HG03108 (cell line): Measurements from ENCODE around the gene SRD5A3.

ENCODE experiments used
- ATAC-seq: cut with Tn5 transposase; IDR thresholded peaks from one replicate; pipeline ENCODE4 v1.9.1; 2021; ENCODE audit warnings: moderate library complexity; ENCODE audit not compliant: unreplicated experiment

Gene SRD5A3

DNA sequence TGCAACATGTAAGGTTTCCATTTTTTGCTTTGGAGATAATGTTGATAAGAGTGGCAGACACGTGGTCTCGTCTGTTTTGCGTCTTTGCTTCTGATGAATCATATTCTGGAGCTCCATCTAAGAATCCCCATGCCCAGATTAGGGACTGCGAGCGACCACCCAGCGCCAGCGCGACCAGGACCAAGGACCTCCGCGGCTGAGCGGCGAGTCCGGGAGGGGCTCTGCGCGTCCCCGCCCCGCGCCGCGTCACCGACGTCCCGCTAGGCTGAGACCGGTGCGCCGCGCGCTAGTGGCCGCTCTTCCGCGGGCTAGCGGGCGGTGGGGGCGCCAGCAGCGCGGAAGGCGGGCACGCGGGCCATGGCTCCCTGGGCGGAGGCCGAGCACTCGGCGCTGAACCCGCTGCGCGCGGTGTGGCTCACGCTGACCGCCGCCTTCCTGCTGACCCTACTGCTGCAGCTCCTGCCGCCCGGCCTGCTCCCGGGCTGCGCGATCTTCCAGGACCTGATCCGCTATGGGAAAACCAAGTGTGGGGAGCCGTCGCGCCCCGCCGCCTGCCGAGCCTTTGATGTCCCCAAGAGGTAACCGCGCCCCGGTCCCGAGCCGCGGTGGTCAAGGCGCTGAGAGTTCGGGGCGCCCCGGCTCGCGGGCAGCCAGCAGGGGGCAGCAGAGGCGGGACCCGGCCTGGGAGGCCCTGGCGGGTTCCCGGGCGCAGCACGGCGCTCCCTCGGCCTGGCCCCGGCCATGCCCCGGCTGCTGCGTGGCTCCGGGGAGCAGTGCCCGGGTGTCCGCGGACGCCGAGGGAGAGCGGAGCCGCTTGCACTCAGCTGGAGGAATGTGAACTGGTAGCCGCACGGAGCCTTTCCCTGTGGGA, at the start of gene SRD5A3:
Gene SRD5A3 (plus strand): TSS at position 263 of the 871 bp plus-strand sequence. CDS start 95 bp downstream, at position 358.
- ATAC-seq, result peak; percentile 96

DNA sequence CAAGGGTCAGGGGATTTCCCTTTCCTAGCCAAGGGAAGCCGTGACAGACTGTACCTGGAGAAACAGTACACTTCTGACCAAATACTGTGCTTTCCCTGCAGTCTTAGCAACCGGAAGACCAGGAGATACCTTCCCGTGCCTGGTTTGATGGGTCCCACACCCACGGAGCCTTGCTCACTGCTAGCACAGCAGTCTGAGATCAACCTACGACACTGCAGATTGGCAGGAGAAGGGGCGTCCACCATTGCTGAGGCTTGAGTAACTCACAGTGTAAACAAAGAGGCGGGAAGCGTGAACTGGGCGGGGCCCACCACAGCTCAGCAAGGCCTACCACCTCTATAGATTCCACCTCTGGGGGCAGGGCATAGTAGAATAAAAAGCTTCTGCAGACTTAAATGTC, 48.7 kb upstream of the SRD5A3 start:
- ATAC-seq, result no peak

- ATAC-seq, result no peak
Measured at GRCh38 chr4:55303760-55304165, 42.3 kb upstream of the SRD5A3 start.

GRCh38 chr4:55304303-55304702, 41.7 kb upstream of the SRD5A3 start:
- ATAC-seq, result no peak

DNA sequence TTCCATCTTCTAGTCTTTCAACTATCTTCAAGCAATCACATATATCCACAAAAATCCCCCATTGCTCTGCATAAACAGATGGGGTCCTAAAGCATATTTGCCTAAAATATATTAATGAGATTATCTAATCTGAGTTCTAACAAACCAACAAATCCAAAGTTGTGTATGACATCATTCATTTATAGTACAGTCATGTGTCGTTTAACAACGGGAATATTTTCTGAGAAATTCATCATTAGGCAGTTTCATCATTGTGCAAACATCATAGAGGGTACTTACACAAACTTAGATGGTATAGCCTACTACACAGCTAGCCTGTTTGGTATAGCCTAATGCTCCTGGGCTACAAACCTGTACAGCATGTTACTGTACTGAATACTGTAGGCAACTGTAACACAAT, 38.0 kb upstream of the SRD5A3 start:
- no peak for ATAC-seq

DNA sequence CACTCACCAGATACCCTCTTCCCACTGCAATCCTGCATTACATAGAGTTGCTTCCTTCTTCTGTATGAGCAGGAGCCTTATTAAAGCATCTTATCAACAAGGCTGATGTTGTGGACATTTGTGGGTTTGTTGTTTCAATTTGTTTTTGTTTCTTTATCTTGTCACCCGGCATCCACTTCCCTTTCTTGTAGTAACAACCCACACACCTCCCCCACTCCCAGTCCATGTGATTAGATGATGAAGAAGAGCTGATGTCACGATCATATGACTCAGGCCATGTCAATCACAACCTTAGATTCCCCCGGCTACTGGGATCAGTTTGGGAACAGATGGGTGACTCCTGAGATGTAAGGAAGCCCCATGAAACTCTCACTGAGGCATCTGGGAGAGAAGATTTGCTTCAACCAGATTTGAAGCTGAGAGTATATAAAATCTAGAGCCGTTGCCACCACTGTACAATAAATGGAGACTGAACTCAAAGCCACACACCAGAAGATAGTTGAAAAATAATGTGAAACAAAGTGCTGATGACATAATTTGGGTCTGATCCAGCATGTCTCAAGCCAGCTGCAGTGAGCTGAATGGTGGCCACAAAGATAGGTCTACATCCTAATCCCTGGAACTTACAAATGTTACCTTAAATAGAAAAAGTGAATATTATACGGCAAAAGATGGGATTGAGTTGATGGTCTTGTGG, 34.1 kb upstream of the SRD5A3 start:
- ATAC-seq, result no peak

DNA sequence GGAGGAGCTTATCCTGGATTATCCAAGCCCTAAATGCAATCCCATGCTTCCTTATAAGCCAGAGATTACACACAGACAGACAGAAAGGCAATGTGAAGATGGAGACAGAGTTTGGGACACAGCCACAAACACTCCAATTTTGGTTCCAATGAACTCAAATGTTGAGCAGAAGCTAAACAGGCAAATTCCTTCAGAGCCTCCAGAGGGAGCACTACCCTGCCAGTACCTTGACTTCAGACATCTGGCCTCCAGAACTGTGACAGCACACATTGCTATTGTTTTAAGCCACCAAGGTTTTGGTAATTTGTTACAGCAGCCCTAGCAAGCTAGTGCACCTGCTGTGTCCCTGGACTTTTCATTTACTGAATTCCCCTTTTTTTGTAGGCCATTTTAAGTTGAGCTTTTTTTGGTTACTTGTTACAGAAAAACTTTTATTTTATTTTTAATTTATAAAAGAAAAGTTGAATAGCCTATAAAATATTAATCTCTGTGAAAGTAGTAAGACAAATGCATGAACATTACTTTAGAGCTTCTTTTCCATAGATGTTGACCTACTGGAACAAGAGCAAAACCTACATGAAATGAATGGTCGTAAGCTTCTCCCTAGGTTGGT, 33.4 kb upstream of the SRD5A3 start:
- ATAC-seq, result no peak

DNA sequence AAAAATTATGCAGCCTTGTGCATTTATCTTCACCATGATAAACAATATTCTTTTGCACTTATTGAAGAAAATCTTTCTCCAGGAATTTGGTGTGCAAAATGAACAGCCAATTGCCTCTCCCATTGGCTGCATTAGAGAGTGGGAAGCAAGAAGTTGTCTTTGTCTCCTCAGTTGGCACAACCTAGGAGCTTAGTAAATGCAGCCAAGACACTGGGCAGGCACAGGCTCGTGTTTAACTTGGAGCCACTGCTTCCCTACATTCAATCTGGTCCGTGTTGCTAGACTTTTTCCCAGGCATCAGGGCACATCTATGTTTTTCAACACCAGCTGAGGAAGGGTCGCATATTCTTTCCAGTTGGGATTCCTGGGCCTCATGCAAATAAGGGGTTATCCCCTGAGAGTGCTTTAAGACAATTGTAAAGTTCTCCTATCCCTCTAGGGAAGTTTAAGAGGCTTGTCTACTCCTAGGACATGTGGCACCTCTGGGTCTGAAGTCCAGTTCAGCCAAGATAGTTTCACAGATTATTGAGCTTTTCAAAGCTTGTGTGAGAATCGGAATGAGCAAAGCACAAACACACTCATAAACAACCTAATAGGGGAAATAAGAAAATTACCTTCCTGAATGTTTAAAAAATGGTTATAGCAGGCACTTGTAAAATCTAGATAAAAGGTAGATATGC, 31.8 kb upstream of the SRD5A3 start:
- ATAC-seq, result no peak

GRCh38 chr4:55318175-55319129, 27.6 kb upstream of the SRD5A3 start:
- ATAC-seq, result no peak

DNA sequence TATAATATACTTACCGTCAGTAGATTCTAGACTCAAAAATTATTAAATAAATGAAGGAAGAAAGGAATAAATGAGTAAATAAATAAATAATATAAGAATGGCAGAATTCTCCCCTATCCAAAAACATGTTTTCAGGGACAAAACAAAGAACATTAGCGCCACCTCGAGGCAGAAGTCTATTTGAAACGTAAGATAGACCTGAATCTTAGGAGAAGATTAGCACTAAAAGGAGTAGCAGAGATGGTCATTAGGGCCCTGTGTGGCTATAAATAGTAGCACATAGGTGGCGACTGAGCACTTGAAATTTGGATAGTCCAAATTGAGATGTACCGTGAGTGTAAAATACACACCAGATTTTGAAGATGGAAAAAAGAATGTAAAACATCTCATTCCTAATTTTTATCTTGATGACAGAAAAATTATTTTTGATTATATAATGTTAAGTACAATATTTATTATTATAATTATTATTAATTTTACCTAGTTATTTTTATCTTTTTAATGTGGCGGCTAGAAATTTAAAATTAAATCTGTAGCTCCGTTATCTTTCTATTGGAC, 24.3 kb upstream of the SRD5A3 start:
- ATAC-seq, result no peak

DNA sequence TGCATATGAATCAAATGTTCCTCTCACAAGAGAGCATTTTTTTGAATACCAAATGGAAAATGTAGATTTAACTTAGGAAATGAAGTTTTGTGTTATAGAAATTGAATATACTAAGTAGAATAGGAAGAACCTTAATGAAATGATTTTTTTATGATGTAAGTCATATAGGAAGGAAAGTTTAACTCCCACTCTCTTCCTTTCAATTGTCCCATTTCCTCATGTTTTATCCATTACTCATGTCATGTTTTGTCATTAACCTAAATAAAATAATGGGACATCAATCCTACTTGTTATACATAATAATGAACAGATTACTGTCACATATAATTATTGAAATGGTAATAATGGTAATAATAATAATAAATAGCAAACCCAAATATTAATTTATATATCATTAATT, 22.7 kb upstream of the SRD5A3 start:
- ATAC-seq, result no peak

DNA sequence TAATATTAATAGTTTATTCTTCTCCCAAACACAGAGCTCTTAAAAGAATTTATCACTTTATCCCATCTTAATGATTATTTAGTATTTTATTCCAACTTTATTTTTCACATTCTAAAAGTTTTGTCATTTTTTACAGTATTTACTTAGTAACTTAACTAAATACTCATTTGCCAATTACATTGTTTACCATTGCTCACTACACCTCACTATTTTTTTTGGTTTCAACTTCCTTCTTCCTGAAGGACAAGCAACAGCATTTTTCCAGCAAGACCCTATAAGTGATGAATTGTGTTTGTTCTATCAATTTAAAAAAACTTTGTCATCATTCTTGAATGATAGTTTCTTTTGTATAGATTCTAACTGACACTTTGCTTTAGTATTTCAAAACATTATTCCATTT, 19.4 kb upstream of the SRD5A3 start:
- no peak for ATAC-seq

DNA sequence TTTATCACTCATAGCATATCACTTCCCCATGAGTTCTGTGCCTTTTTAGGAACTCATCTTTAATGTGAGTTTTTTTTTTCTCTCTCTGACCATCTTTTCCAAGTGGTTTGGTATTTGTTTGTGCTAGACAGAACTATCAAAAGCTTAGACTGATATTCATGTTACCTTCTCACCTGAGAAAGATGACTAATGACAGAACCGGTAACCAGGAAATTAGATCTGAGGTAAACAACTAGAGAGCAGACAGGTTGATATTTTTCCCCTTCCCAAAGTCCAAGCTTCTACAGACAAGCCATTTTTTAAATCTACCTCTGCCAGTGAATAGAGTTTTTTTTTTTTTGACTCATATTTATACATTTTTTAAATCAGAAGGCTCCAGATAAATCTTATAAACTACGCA, 17.0 kb upstream of the SRD5A3 start:
- no peak for ATAC-seq

DNA sequence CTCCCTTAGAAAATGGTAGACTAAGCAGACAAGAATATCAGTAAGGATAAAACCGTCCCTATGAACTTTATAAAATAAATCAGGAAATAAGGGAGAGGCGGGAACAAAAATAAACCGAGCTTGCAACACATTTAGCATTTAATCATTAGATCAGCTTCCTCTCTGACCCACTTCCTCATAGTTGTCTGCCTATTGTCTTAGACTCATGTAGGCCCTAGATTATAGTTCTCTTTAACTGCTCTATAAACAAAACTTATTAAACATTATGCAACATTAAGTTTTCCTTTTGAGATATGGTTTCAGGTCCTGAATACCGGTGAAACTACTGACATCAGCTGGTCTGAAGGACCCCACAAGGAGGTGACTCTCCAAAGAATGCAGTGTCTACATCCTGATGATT, 15.8 kb upstream of the SRD5A3 start:
- no peak for ATAC-seq

GRCh38 chr4:55336138-55337034, 9.7 kb upstream of the SRD5A3 start:
- no peak for ATAC-seq

DNA sequence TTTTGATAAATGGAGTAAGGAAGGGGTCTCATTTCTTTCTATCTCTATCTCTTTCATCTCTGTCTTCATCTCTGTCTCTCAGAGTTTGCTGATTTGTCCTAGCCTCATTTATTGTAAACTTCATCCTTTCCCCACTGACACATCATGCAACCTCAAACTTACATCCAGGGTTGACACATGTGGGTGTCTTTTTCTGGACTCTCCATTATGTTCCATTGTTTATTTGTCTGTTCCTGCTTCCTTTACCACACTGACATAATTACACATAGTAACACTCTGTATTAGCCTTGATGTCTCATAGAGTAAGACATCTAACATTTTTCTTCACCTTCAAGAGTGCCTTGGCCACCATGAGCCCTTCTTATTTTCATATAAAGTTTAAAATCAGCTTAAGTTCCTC, 8.1 kb upstream of the SRD5A3 start:
- ATAC-seq, result no peak

DNA sequence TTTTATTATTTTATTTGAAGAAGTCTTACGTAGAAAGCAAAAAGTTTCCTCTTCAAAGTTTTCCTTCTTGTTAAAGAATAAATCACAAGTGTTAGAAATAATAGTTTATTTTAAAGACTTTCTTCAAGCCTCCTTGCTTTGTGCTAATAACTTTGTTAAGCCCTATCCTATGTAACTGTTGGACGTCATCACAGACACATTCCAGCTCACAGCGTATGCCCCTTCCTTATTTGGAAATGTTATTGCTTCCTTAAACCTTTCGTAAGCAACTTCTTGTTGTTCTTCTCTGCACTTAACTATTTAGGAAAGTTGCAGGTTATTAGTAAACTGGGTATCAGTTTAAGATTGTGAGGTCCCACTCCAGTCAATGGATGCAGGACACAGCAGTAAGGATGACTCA, 7.6 kb upstream of the SRD5A3 start:
- no peak for ATAC-seq

DNA sequence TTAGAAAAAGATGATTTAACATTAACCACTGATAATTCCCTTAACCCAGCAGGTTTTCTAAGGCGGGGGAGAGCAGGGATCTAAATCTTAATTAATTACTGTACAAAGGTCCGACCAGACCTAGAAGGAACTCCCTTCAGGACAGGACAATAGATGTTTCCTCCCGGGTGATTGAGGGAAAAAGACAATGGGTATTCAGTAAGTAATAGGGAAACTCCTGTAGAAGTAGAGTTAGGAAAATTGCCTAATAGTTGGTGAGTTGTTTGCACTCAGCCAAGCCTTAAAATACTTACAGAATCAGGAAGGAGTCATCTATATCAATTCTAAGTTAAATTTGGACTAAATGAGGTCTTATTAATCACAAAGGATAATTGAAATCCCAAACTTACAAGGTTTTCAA, 5.8 kb upstream of the SRD5A3 start:
- ATAC-seq, result no peak

- no peak for ATAC-seq
Measured at GRCh38 chr4:55343887-55344286, 2.2 kb upstream of the SRD5A3 start.
